Muscle layer of colon (tissue), 2 donors: ENCODE data around the gene SLIT3.

Experiments used
- H3K27ac ChIP-seq: one replicate; pipeline ENCODE4 v1.7.0; 2013; ENCODE audit warnings: low read depth, mild to moderate bottlenecking, low read length, moderate library complexity
- H3K27me3 ChIP-seq, 2 donors: one replicate each; pipeline ENCODE4 v1.7.0; 2013; ENCODE audit warnings: low read length in 2 of 2, mild to moderate bottlenecking in 2 of 2; ENCODE audit not compliant: insufficient read depth in 2 of 2, control insufficient read depth in 1 of 2
- H3K36me3 ChIP-seq: one replicate; pipeline ENCODE4 v1.7.0; 2013; ENCODE audit warnings: mild to moderate bottlenecking, low read length; ENCODE audit not compliant: insufficient read depth
- H3K4me1 ChIP-seq: one replicate; pipeline ENCODE4 v1.7.0; 2013; ENCODE audit warnings: mild to moderate bottlenecking, low read length; ENCODE audit not compliant: insufficient read depth
- H3K4me3 ChIP-seq, 2 donors: one replicate each; pipeline ENCODE4 v1.7.0; 2013; ENCODE audit warnings: low read length in 2 of 2, low read depth in 1 of 2, mild to moderate bottlenecking in 1 of 2, moderate library complexity in 1 of 2
- H3K9ac ChIP-seq: one replicate; pipeline ENCODE4 v1.7.0; 2013; ENCODE audit warnings: low read length
- H3K9me3 ChIP-seq: one replicate; pipeline ENCODE4 v1.7.0; 2013; ENCODE audit warnings: mild to moderate bottlenecking, low read length
- donor health status: abdominal sarcoma.
- donor health status: Adenocarcinoma of cecum.

Gene SLIT3

GRCh38 chr5:168833936-168834335, 467.0 kb downstream of the SLIT3 start:
- Histone ChIP-seq H3K4me1 (peaks cover 14% of the 10 kb centered on the region), H3K4me3 (no peak overlapping the region), H3K9ac (no peak overlapping the region), H3K36me3 (no peaks in the 10 kb centered on the region), H3K9me3 (no peaks in the 10 kb centered on the region), H3K27me3 (no peaks in the 10 kb centered on the region), H3K27ac (no peak overlapping the region)

GRCh38 chr5:168833383-168833782, 467.6 kb downstream of the SLIT3 start:
- H3K36me3 ChIP-seq: no peaks in the 10 kb centered on the region
- H3K4me1 ChIP-seq: peaks cover 14% of the 10 kb centered on the region
- no peak overlapping the region for H3K4me3 ChIP-seq
- no peak overlapping the region for H3K9ac ChIP-seq
- H3K27me3 ChIP-seq: no peaks in the 10 kb centered on the region
- no peaks in the 10 kb centered on the region for H3K9me3 ChIP-seq
- no peak overlapping the region for H3K27ac ChIP-seq

- H3K4me1 ChIP-seq: peaks cover 14% of the 10 kb centered on the region
- H3K9me3 ChIP-seq: no peaks in the 10 kb centered on the region
- no peaks in the 10 kb centered on the region for H3K27me3 ChIP-seq
- H3K4me3 ChIP-seq: no peak overlapping the region
- no peak overlapping the region for H3K9ac ChIP-seq
- no peaks in the 10 kb centered on the region for H3K36me3 ChIP-seq
- no peak overlapping the region for H3K27ac ChIP-seq
Observed at GRCh38 chr5:168832308-168832707, 468.6 kb downstream of the SLIT3 start.

GRCh38 chr5:168831383-168831782, 469.6 kb downstream of the SLIT3 start:
- H3K27me3 ChIP-seq: no peaks in the 10 kb centered on the region
- no peaks in the 10 kb centered on the region for H3K9me3 ChIP-seq
- H3K4me1 ChIP-seq: peaks cover 14% of the 10 kb centered on the region
- no peak overlapping the region for H3K4me3 ChIP-seq
- H3K27ac ChIP-seq: no peak overlapping the region
- no peak overlapping the region for H3K9ac ChIP-seq
- no peaks in the 10 kb centered on the region for H3K36me3 ChIP-seq

GRCh38 chr5:168830833-168831232, 470.1 kb downstream of the SLIT3 start:
- Histone ChIP-seq H3K4me1 (peaks cover 14% of the 10 kb centered on the region), H3K9me3 (no peaks in the 10 kb centered on the region), H3K27ac (no peak overlapping the region), H3K27me3 (no peaks in the 10 kb centered on the region), H3K36me3 (no peaks in the 10 kb centered on the region), H3K9ac (no peak overlapping the region), H3K4me3 (no peak overlapping the region)

GRCh38 chr5:168829922-168830417, 471.0 kb downstream of the SLIT3 start:
- no peak overlapping the region for H3K9ac ChIP-seq
- H3K27me3 ChIP-seq: no peaks in the 10 kb centered on the region
- H3K36me3 ChIP-seq: no peaks in the 10 kb centered on the region
- peaks cover 14% of the 10 kb centered on the region for H3K4me1 ChIP-seq
- H3K4me3 ChIP-seq: no peak overlapping the region
- no peaks in the 10 kb centered on the region for H3K9me3 ChIP-seq
- no peak overlapping the region for H3K27ac ChIP-seq

GRCh38 chr5:168829044-168829443, 471.9 kb downstream of the SLIT3 start:
- H3K27me3 ChIP-seq: no peaks in the 10 kb centered on the region
- no peak overlapping the region for H3K4me3 ChIP-seq
- H3K9me3 ChIP-seq: no peaks in the 10 kb centered on the region
- H3K36me3 ChIP-seq: no peaks in the 10 kb centered on the region
- H3K27ac ChIP-seq: no peak overlapping the region
- H3K4me1 ChIP-seq: peaks cover 14% of the 10 kb centered on the region
- no peak overlapping the region for H3K9ac ChIP-seq

GRCh38 chr5:168827636-168828035, 473.3 kb downstream of the SLIT3 start:
- Histone ChIP-seq H3K27ac (no peak overlapping the region), H3K9me3 (no peaks in the 10 kb centered on the region), H3K4me1 (peaks cover 2% of the 10 kb centered on the region), H3K27me3 (no peaks in the 10 kb centered on the region), H3K36me3 (no peaks in the 10 kb centered on the region), H3K4me3 (no peak overlapping the region), H3K9ac (no peak overlapping the region)

- H3K4me3 ChIP-seq: no peak overlapping the region
- H3K27me3 ChIP-seq: no peaks in the 10 kb centered on the region
- no peak overlapping the region for H3K27ac ChIP-seq
- H3K4me1 ChIP-seq: no peaks in the 10 kb centered on the region
- H3K36me3 ChIP-seq: no peaks in the 10 kb centered on the region
- H3K9me3 ChIP-seq: no peaks in the 10 kb centered on the region
- no peak overlapping the region for H3K9ac ChIP-seq
Observed at GRCh38 chr5:168826246-168826725, 474.7 kb downstream of the SLIT3 start.

GRCh38 chr5:168822745-168823281, 478.1 kb downstream of the SLIT3 start:
- H3K27me3 ChIP-seq: no peaks in the 10 kb centered on the region
- H3K27ac ChIP-seq: no peak overlapping the region
- H3K9me3 ChIP-seq: no peaks in the 10 kb centered on the region
- no peak overlapping the region for H3K4me3 ChIP-seq
- no peaks in the 10 kb centered on the region for H3K4me1 ChIP-seq
- no peaks in the 10 kb centered on the region for H3K36me3 ChIP-seq
- no peak overlapping the region for H3K9ac ChIP-seq

GRCh38 chr5:168822248-168822744, 478.6 kb downstream of the SLIT3 start:
- no peak overlapping the region for H3K9ac ChIP-seq
- H3K27me3 ChIP-seq: no peaks in the 10 kb centered on the region
- H3K4me1 ChIP-seq: no peaks in the 10 kb centered on the region
- no peaks in the 10 kb centered on the region for H3K36me3 ChIP-seq
- no peak overlapping the region for H3K27ac ChIP-seq
- H3K9me3 ChIP-seq: no peaks in the 10 kb centered on the region
- H3K4me3 ChIP-seq: no peak overlapping the region

GRCh38 chr5:168820874-168821273, 480.1 kb downstream of the SLIT3 start:
- H3K27me3 ChIP-seq: no peaks in the 10 kb centered on the region
- no peak overlapping the region for H3K27ac ChIP-seq
- no peak overlapping the region for H3K9ac ChIP-seq
- no peak overlapping the region for H3K4me3 ChIP-seq
- no peaks in the 10 kb centered on the region for H3K9me3 ChIP-seq
- no peaks in the 10 kb centered on the region for H3K4me1 ChIP-seq
- peaks cover 5% of the 10 kb centered on the region for H3K36me3 ChIP-seq
